Mucosa of descending colon (tissue), 3 donors: ENCODE measurements around the gene DLEC1. TPM values are rescaled to one million over a fixed set of nuclear protein-coding genes. Genes with fewer than 3 reads are reported as not detected.

ENCODE experiments used
- ATAC-seq: fragments of 200-7000 bp; cut with Tn5 transposase; one replicate; pipeline ENCODE4 v1.9.1; 2020; ENCODE audit warnings: mild to moderate bottlenecking, moderate library complexity
- DNase-seq, 3 donors: peaks; one replicate each; pipeline ENCODE4 v3.0.0-alpha.2; 2020
- H3K36me3 ChIP-seq: fragments of 200-600 bp; one replicate; pipeline ENCODE4 v1.8.0; 2021; ENCODE audit warnings: low read depth, mild to moderate bottlenecking
- H3K4me1 ChIP-seq: fragments of 200-600 bp; one replicate; pipeline ENCODE4 v1.8.0; 2021; ENCODE audit warnings: low read depth, mild to moderate bottlenecking
- H3K4me3 ChIP-seq: fragments of 200-600 bp; one replicate; pipeline ENCODE4 v1.8.0; 2021; ENCODE audit warnings: mild to moderate bottlenecking
- H3K9me3 ChIP-seq: fragments of 200-600 bp; one replicate; pipeline ENCODE4 v1.8.0; 2021; ENCODE audit warnings: mild to moderate bottlenecking
- intact Hi-C, 2 donors: fragments of 100-400 bp; cut with DNase I in 1 of 2; cut with micrococcal nuclease in 1 of 2; formaldehyde crosslinking; loops; one replicate each; pipeline versions ENCODE4 v1.11.0 to v1.11.1; 2022; cut with DNase I, micrococcal nuclease
- total RNA-seq, 3 donors: library from RNA; stranded (reverse); fragmentation: NEBNext Ultra II Directional in 2 of 3; extraction: Animal tissue kit (Norgen Biotek cat#: 25700) in 2 of 3; gene quantifications; one replicate each; pipeline versions ENCODE4 v1.2.1 to v1.2.4, GENCODE V29; 2021 to 2023
- TF ChIP-seq, protein P1 (sequence below): fragments of 200-600 bp; IDR thresholded peaks from one replicate; pipeline ENCODE4 v1.8.0; 2022; ENCODE audit warnings: antibody characterized with exemption, mild to moderate bottlenecking
- donor health status: DM: no; HTN: no; CAD: no; lungs with moderate emphysema.
- donor health status: DM: no; HTN: no; CAD: no.
- donor health status: DM: no; HTN: yes; CAD: no.

The DLEC1 gene
- total RNA-seq, 3 donors from 2014 or later: 0.73 to 1.7 (median 1.5) TPM

DNA sequence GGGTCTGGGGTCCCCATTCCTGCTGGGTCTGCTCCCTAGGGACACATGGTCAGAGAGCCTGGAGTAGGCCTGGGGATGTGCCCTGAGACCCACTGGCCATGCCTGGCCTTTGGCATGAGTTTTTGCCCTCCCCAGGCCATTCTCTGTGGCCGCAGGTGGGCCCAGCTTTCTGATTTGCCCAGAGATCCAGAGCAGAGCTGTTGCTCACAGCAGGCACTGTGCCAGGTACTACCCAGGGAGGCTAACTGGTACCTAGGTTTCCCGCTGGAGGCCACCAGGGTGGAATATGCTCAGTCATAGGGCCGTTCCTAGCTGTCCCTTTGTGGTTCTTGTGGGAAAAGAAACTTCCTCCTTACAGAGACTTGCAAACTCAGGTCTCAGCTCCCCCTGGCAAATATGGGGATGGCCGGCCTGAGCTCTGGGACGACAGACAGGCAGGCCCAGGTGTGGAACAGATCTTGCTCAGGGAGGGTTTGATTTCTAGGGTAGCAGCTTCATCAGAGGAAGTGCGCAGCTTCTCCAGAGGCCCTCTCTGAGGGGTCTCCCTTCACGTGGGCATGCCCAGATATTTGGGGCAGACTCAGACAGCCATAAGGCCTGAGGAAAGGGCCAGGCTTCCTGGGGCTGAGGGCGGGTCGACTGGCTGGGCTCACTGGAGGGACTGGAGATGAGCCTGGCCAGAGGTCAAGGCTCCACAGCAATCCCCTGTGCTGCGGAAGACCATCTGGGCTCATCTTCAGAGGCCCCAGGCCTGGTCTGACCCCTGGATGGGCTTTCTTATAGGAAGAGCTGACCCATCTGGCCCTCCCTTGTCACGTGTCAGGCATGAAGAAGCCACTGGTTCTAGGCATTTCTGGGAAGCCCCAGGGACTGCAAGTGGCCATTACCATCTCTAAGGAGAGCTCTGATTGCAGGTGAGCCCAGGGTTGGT, 69.9 kb downstream of the DLEC1 start:
- ATAC-seq (peak; percentile 26), DNase-seq (peak in 1 of 3 donors; percentile 49)
- Histone ChIP-seq H3K36me3 (no peaks in the 10 kb centered on the region), H3K4me1 (no peaks in the 10 kb centered on the region), H3K4me3 (no peak overlapping the region), H3K9me3 (peaks cover 5% of the 10 kb centered on the region)
- TF ChIP-seq, protein P1, sequence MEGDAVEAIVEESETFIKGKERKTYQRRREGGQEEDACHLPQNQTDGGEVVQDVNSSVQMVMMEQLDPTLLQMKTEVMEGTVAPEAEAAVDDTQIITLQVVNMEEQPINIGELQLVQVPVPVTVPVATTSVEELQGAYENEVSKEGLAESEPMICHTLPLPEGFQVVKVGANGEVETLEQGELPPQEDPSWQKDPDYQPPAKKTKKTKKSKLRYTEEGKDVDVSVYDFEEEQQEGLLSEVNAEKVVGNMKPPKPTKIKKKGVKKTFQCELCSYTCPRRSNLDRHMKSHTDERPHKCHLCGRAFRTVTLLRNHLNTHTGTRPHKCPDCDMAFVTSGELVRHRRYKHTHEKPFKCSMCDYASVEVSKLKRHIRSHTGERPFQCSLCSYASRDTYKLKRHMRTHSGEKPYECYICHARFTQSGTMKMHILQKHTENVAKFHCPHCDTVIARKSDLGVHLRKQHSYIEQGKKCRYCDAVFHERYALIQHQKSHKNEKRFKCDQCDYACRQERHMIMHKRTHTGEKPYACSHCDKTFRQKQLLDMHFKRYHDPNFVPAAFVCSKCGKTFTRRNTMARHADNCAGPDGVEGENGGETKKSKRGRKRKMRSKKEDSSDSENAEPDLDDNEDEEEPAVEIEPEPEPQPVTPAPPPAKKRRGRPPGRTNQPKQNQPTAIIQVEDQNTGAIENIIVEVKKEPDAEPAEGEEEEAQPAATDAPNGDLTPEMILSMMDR: no peak
- intact Hi-C loops: no loop called here

DNA sequence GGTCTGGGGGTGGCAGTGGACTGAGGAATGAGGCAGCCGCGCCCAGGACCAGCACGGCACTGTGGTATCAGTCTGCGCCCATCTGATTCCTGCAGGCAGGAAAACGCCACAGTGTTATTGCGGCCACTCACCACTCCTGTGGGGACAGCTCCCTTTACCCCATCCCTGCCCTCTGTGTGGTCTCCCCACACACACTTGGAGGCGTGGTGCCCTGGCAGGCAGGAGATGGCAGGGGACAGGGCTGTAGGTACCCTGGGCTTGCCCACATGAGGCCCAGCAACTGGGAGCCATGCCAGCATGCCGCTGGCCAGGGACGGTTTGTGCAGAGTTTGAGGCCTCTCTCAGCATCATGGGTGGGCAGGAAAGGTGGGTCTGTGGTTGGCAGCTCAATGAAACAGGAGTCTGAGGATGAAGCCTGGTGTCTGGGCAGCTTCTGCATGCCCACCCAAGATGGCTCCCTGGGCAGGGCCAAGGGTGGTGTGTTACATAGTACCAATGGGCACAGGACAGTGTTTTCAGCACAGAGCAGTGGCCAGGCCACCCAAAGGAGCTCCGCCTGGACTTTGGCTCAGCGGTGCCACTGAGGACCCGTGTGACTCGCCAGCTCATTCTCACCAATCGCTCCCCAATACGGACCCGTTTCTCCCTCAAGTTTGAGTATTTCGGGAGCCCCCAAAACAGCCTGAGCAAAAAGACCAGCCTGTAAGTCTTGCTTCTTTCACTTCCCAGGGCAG, 70.7 kb downstream of the DLEC1 start:
- DNase-seq (peak in 1 of 3 donors; percentile 29), ATAC-seq (no peak)
- intact Hi-C loops: no loop called here
- TF ChIP-seq, protein P1: no peak
- no peaks in the 10 kb centered on the region for H3K36me3 ChIP-seq
- no peak overlapping the region for H3K4me3 ChIP-seq
- peaks cover 5% of the 10 kb centered on the region for H3K9me3 ChIP-seq
- H3K4me1 ChIP-seq: no peaks in the 10 kb centered on the region

DNA sequence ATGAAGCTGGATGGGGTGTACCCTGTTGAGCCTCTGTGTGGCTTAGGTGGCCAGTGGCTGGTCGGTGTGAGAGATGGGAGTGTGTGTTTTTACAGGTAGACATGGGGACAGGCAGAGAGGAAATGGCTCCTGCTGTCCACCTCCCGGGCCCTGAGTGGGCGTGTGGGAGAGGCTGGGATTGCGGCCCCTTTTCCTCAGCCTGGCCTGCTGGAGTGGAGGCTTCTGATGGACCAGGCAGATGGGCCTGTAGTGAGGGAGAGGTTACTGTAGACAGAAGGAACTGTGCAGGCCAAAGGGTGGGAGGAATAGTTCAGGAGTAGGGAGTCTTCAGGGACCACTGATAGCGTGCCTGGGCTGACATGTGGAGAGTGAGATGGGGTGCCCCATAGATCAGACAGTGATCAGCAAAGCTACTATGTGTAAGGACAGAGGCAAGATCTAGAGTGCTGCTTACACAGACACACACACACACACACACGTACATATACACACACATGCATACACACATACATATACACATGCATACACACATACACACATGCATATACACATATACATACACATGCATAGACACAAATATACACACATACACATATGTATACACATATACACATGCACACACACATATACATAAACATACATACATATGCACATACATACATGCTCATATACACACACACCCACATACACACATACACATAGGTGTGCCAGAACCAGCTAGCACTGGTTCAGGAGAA, 71.5 kb downstream of the DLEC1 start:
- H3K4me3 ChIP-seq: no peak overlapping the region
- peak in 1 of 3 donors; percentile 31 for DNase-seq

GRCh38 chr3:38111201-38111600, 72.2 kb downstream of the DLEC1 start:
- TF ChIP-seq, protein P1: no peak

More for the DNA sequence above, 71.5 kb downstream of the DLEC1 start:
- TF ChIP-seq, protein P1: no peak
- no peak for ATAC-seq
- Histone ChIP-seq H3K4me1 (no peaks in the 10 kb centered on the region), H3K9me3 (peaks cover 3% of the 10 kb centered on the region), H3K36me3 (no peaks in the 10 kb centered on the region)
- intact Hi-C loops: no loop called here

DNA sequence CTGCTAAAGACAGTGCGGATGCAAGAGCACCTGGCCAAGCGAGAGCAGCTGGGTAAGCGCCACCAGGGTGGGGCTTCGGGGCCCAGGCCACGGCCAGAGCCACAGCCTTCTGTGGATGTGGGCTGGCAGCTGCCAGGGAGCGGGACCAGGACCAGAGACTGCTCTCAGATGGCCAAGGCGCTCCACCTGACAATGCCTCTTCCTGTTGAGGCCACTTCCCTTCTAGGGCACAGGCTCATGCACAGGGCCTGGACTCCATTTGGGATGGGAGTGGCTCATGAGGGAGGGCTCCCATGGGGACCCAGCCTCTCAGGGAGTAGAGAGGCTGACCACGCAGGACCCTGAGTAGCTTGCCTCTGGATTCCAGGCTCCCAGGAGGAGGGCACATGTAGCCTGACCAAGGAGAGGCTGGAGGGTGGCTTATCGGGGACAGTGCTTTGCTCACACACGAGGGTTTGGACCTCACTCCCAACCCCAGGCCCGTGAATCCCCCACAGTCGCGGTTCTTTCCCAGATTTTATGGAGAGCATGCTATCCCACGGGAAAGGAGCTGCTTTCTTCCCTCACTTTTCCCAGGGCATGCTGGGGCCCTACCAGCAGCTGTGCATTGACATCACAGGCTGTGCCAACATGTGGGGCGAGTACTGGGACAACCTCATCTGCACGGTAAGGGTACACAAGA, 72.8 kb downstream of the DLEC1 start:
- intact Hi-C loops: no loop called here
- DNase-seq (no peak), ATAC-seq (peak; percentile 3)

More at GRCh38 chr3:38111201-38111600, 72.2 kb downstream of the DLEC1 start:
- ATAC-seq: no peak
- H3K4me3 ChIP-seq: no peak overlapping the region
- H3K36me3 ChIP-seq: no peaks in the 10 kb centered on the region
- DNase-seq: no peak
- no peaks in the 10 kb centered on the region for H3K9me3 ChIP-seq
- no peaks in the 10 kb centered on the region for H3K4me1 ChIP-seq
- intact Hi-C loops: no loop called here

More for the DNA sequence above, 72.8 kb downstream of the DLEC1 start:
- no peak overlapping the region for H3K4me3 ChIP-seq
- H3K9me3 ChIP-seq: no peaks in the 10 kb centered on the region
- H3K4me1 ChIP-seq: no peaks in the 10 kb centered on the region
- TF ChIP-seq, protein P1: no peak
- no peaks in the 10 kb centered on the region for H3K36me3 ChIP-seq
